Measurements from ENCODE around the gene MTRF1. TPM values are rescaled to one million over a fixed set of nuclear protein-coding genes. Genes with fewer than 3 reads are reported as not detected.
"Not testable (repeated sequence)": the region's sequence is repeated elsewhere in the genome, so short reads cannot be mapped to it uniquely, and the experiment has no call there.

The MTRF1 gene
- total RNA-seq, 2 donors from 2014 or later, result 17.2 to 28.3 TPM

DNA sequence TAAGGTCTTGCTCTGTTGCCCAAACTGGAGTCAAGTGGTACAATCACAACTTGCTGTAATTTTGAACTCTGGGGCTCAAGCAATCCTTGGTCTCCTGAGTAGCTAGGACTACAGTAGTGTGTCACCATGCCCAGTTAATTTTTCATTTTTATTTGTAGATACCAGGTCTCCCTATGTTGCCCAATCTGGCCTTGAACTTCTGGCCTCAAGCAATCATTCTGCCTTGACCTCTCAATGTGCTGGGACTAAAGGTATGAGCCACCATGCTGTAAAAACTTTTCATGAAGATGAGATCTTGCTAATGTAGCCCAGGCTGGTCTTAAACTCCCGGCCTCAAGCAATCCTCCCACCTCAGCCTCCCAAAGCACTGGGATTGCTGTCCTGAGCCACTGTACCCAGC, 32.6 kb upstream of the MTRF1 start:
- ATAC-seq, result no peak
- Mint-ChIP-seq H3K4me3 (no peak overlapping the region), H3K9me3 (no peaks in the 10 kb centered on the region), H3K27me3 (peaks cover 3 to 8% of the 10 kb centered on the region in 2 donors), H3K27ac (no peak overlapping the region), H3K4me1 (ENCODE audit: low read depth in 2 of 2) (no peaks in the 10 kb centered on the region), H3K36me3 (no peaks in the 10 kb centered on the region)
- DNase-seq (ENCODE audit: low spot score), result no peak

GRCh38 chr13:41294914-41295313, 31.5 kb upstream of the MTRF1 start:
- no peak for ATAC-seq
- no peak for DNase-seq (ENCODE audit: low spot score)
- H3K9me3 Mint-ChIP-seq, result no peaks in the 10 kb centered on the region
- H3K36me3 Mint-ChIP-seq, result no peaks in the 10 kb centered on the region
- no peaks in the 10 kb centered on the region for H3K4me1 Mint-ChIP-seq (ENCODE audit: low read depth in 2 of 2)
- no peak overlapping the region for H3K4me3 Mint-ChIP-seq
- H3K27me3 Mint-ChIP-seq, result peaks cover 3 to 8% of the 10 kb centered on the region in 2 donors
- no peak overlapping the region for H3K27ac Mint-ChIP-seq

DNA sequence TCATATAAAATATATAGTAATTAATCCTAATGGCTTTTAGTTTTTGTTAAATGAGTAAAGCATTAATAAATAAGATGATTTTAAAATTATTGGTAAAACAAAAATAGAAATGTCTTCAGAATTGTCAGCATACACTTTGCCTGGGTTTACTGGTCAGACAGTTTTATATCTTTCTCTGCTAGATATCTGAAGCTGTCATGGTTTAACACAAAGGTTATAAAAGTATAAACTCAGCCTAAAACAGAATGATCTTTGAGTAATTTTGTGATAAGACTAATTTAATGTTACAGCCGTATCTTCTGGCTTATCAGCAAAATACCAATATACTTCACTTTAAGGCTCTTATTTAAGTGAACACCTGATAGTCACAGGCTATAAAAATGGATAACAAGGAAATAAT, 29.9 kb upstream of the MTRF1 start:
- ATAC-seq (no peak), DNase-seq (ENCODE audit: low spot score) (no peak)
- no peak overlapping the region for H3K4me3 Mint-ChIP-seq
- H3K4me1 Mint-ChIP-seq (ENCODE audit: low read depth in 2 of 2), result no peaks in the 10 kb centered on the region
- peaks cover under 1 to 8% of the 10 kb centered on the region in 2 donors for H3K27me3 Mint-ChIP-seq
- no peaks in the 10 kb centered on the region for H3K36me3 Mint-ChIP-seq
- no peak overlapping the region for H3K27ac Mint-ChIP-seq
- H3K9me3 Mint-ChIP-seq, result no peaks in the 10 kb centered on the region

- no peak for ATAC-seq
- Mint-ChIP-seq H3K36me3 (no peaks in the 10 kb centered on the region), H3K27me3 (peaks cover 0 to 10% of the 10 kb centered on the region in 2 donors)
Observed at GRCh38 chr13:41291246-41291645, 27.9 kb upstream of the MTRF1 start.

GRCh38 chr13:41289463-41289881, 26.1 kb upstream of the MTRF1 start:
- Mint-ChIP-seq H3K27me3 (peaks cover 0 to 10% of the 10 kb centered on the region in 2 donors), H3K4me1 (ENCODE audit: low read depth in 2 of 2) (no peaks in the 10 kb centered on the region), H3K9me3 (no peaks in the 10 kb centered on the region), H3K27ac (no peak overlapping the region), H3K4me3 (no peak overlapping the region), H3K36me3 (no peaks in the 10 kb centered on the region)
- ATAC-seq, result no peak
- no peak for DNase-seq (ENCODE audit: low spot score)

More at GRCh38 chr13:41291246-41291645, 27.9 kb upstream of the MTRF1 start:
- no peak overlapping the region for H3K4me3 Mint-ChIP-seq
- no peak overlapping the region for H3K27ac Mint-ChIP-seq
- H3K4me1 Mint-ChIP-seq (ENCODE audit: low read depth in 2 of 2), result no peaks in the 10 kb centered on the region
- no peak for DNase-seq (ENCODE audit: low spot score)
- no peaks in the 10 kb centered on the region for H3K9me3 Mint-ChIP-seq

DNA sequence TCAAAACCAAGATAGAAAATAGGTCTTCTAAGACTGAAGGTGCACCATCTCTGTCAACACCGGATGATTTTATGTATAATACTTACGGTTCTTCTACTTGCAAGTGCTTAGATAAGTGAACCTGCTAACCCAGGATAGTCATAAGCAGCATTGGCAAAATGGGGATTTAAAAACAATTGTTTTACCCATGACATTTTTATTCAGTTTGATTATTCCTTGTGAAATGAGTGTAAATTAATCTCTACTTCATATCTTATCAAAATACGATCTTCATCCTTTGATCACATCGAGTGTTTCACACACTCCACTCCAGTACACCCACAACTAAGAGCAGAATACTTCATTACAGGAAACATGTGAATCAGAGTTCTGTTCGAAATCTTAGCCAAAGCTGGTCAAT, 23.0 kb upstream of the MTRF1 start:
- DNase-seq (ENCODE audit: low spot score) (no peak), ATAC-seq (no peak)
- no peaks in the 10 kb centered on the region for H3K36me3 Mint-ChIP-seq
- no peak overlapping the region for H3K4me3 Mint-ChIP-seq
- no peaks in the 10 kb centered on the region for H3K4me1 Mint-ChIP-seq (ENCODE audit: low read depth in 2 of 2)
- H3K9me3 Mint-ChIP-seq, result no peaks in the 10 kb centered on the region
- H3K27ac Mint-ChIP-seq, result no peak overlapping the region
- H3K27me3 Mint-ChIP-seq, result peaks cover 1 to 8% of the 10 kb centered on the region in 2 donors

- no peak overlapping the region for H3K27ac Mint-ChIP-seq
- H3K9me3 Mint-ChIP-seq, result no peaks in the 10 kb centered on the region
- no peak for ATAC-seq
- H3K4me3 Mint-ChIP-seq, result no peak overlapping the region
- H3K4me1 Mint-ChIP-seq (ENCODE audit: low read depth in 2 of 2), result no peaks in the 10 kb centered on the region
- DNase-seq (ENCODE audit: low spot score), result no peak
- H3K36me3 Mint-ChIP-seq, result no peaks in the 10 kb centered on the region
- peaks cover 5 to 9% of the 10 kb centered on the region in 2 donors for H3K27me3 Mint-ChIP-seq
Observed at GRCh38 chr13:41284512-41285288, 21.3 kb upstream of the MTRF1 start.

DNA sequence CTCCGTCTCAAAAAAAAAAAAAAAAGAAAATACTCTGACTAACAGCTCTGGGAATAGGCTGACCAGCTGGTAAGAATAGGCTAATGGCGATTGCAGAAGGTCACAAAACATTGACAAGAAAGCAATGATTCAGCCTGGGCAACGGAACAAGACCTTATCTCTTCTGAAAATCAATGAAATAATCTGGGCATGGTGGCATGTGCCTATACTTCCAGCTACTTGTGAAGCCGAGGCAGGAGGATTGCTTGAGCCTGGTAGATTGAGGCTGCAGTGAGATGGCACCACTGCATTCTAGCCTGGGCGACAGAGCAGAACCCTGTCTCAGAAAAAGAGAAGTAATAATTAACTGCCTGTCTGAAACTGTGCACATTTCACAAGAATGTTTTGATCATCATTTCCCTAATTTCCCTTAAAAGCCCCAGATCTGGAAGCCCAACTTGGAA, 18.8 kb upstream of the MTRF1 start:
- DNase-seq (ENCODE audit: low spot score) (no peak), ATAC-seq (no peak)
- Mint-ChIP-seq H3K4me1 (ENCODE audit: low read depth in 2 of 2) (no peaks in the 10 kb centered on the region), H3K4me3 (no peak overlapping the region), H3K27ac (no peak overlapping the region), H3K27me3 (peaks cover 3 to 5% of the 10 kb centered on the region in 2 donors), H3K9me3 (no peaks in the 10 kb centered on the region), H3K36me3 (no peaks in the 10 kb centered on the region)

- not testable (repeated sequence) for ATAC-seq; DNase-seq (ENCODE audit: low spot score); H3K27me3 Mint-ChIP-seq; H3K9me3 Mint-ChIP-seq; H3K4me3 Mint-ChIP-seq; H3K36me3 Mint-ChIP-seq; H3K27ac Mint-ChIP-seq; H3K4me1 Mint-ChIP-seq (ENCODE audit: low read depth in 2 of 2)
Observed at GRCh38 chr13:41279156-41279555, 15.8 kb upstream of the MTRF1 start.

DNA sequence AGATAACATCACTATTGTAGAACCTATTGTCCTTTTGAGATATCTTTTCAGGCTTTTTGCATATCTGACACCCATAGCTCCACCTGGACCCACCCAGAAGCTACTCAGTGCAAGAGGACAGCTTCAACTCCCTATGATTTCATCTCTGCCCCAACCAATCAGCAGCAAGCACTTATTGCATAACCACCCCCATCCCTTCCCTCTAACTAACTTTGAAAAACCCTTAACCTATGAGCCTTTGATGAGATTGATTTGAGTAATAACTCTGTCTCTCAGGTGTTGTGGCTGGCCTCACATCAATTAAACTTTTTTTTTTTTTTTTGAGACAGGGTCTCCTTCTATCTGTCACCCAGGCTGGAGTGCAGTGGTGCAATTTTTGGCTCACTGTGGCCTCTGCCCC, 13.4 kb upstream of the MTRF1 start:
- Mint-ChIP-seq H3K36me3 (no peaks in the 10 kb centered on the region), H3K4me3 (no peak overlapping the region), H3K4me1 (ENCODE audit: low read depth in 2 of 2) (peaks cover 3 to 4% of the 10 kb centered on the region in 2 donors), H3K9me3 (no peaks in the 10 kb centered on the region), H3K27me3 (peaks cover 5% of the 10 kb centered on the region in 2 donors), H3K27ac (no peak overlapping the region)
- DNase-seq (ENCODE audit: low spot score) (no peak), ATAC-seq (no peak)

- Mint-ChIP-seq H3K4me3 (no peak overlapping the region), H3K4me1 (ENCODE audit: low read depth in 2 of 2) (peaks cover 5 to 7% of the 10 kb centered on the region in 2 donors), H3K9me3 (no peaks in the 10 kb centered on the region), H3K36me3 (no peaks in the 10 kb centered on the region), H3K27me3 (peaks cover 0 to 2% of the 10 kb centered on the region in 2 donors), H3K27ac (no peak overlapping the region)
- DNase-seq (ENCODE audit: low spot score), result no peak
- no peak for ATAC-seq
Observed at GRCh38 chr13:41274881-41275280, 11.5 kb upstream of the MTRF1 start.

DNA sequence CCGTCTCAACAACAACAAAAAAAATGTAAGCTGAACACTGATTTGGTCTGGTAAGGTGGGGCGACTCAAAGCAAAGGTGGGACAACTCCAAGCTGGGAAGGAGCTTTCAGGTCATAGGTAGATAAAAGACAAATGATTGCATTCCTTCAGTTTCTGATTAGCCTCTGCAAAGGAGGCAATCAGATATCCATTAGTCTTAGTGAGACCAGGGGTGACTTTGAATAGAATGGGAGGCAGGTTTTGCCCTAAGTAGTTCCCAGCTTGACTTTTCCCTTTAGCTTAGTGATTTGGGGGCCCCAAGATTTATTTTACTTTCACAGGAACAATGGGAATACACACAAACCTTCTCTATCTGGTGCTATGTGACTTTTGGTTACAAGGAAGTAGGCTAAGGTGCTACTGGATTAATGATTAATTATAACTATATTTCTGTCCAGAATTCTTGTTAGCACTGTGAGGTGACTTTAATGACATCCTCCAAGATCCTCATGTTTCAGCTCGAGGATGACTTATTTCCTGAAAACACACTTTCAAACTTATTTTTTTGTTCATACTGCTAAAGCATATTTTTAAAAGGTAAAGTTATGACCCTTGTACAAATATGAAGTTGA, 10.6 kb upstream of the MTRF1 start:
- Mint-ChIP-seq H3K4me3 (no peak overlapping the region), H3K9me3 (no peaks in the 10 kb centered on the region), H3K27ac (no peak overlapping the region), H3K27me3 (peaks cover 0 to 2% of the 10 kb centered on the region in 2 donors), H3K36me3 (no peaks in the 10 kb centered on the region), H3K4me1 (ENCODE audit: low read depth in 2 of 2) (peaks cover 5 to 7% of the 10 kb centered on the region in 2 donors)
- ATAC-seq (no peak), DNase-seq (ENCODE audit: low spot score) (no peak)

DNA sequence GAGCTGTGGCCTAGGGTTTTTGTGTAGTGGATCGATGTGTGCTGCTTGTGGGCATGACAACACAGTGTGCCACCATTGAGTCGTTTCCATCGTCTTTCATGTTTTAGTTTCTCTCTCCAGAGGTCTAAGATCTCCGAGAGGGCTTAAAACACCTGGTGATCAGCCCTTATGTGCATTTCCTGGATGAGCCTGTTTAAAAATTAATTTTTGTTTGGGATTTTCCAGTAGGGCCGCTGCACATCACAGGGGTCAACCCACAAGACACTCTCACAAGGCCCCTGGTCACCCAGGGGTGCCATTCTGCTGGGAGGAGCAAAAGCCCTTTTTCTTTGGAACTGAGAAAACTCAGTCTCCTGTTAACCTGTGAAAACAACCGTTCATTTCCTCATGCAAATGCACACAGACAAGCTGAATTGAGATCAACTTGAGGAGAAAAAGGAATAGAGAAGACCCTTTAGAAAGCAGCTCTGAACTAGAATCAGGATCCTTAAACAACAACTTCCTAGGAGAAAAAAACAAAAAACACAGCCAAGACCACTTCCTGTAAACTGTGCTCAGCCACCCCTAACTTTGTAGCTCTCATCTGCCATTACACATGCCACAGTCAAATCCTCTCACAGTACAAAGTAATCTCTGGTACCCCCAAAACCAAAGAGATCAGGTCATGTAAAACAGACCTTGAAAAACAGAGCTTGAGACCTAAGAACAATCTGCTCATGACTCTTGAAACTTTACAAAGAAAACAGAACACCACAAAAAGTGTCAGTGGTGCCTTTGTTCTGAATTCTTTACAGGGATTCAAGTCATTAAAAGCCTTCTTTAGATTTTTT, 8.3 kb upstream of the MTRF1 start:
- Mint-ChIP-seq H3K4me1 (ENCODE audit: low read depth in 2 of 2) (peaks cover 5 to 7% of the 10 kb centered on the region in 2 donors), H3K27ac (peak overlapping the region in 1 of 2 donors; percentile 6), H3K9me3 (no peaks in the 10 kb centered on the region), H3K4me3 (no peak overlapping the region), H3K27me3 (peaks cover 0 to 3% of the 10 kb centered on the region in 2 donors), H3K36me3 (peaks cover 5% of the 10 kb centered on the region)
- DNase-seq (ENCODE audit: low spot score) (no peak), ATAC-seq (no peak)

DNA sequence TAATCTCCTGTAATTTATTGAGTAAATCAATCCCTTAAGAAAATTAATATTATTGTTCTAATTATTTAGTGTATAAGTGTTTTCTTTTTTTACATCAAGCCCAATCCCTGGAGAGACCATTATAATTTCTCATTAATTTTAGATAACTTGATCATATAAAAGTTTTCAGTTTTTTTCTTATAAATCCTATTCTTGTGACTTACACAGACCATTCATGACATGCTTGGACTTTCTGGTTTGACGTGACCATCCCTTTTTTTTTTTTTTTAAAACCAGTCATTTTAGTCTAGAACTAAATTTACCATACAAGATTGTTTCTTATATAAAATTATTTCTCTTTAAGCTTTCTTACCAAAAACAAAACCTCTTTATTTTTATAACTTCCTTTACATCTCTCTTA, 5.4 kb upstream of the MTRF1 start:
- H3K4me3 Mint-ChIP-seq, result no peak overlapping the region
- no peak for DNase-seq (ENCODE audit: low spot score)
- no peaks in the 10 kb centered on the region for H3K9me3 Mint-ChIP-seq

More for the DNA sequence above, 5.4 kb upstream of the MTRF1 start:
- Mint-ChIP-seq H3K27me3 (peaks cover 0 to 3% of the 10 kb centered on the region in 2 donors), H3K36me3 (peaks cover 5% of the 10 kb centered on the region), H3K27ac (no peak overlapping the region), H3K4me1 (ENCODE audit: low read depth in 2 of 2) (peaks cover 5 to 7% of the 10 kb centered on the region in 2 donors)
- ATAC-seq, result no peak
